HepG2 (cell line): ENCODE results near the gene MAGI1. TPM values are rescaled to one million over a fixed set of nuclear protein-coding genes. Genes with fewer than 3 reads are reported as not detected.

Experiments
- ATAD3A ChIP-seq: sonication (generic); formaldehyde crosslinking; IDR thresholded peaks from 2 replicates; pipeline ENCODE4 v1.4.0; 2020; ENCODE audit warnings: missing genetic modification reagents
- ATF3 ChIP-seq: sonication (generic); formaldehyde crosslinking; IDR thresholded peaks from 2 replicates; pipeline ENCODE4 v1.4.0; 2020; ENCODE audit warnings: missing genetic modification reagents
- GMEB1 ChIP-seq: sonication (generic); formaldehyde crosslinking; IDR thresholded peaks from 2 replicates; pipeline ENCODE4 v1.5.1; 2020; ENCODE audit warnings: missing genetic modification reagents, mild to moderate bottlenecking, borderline replicate concordance
- NR3C1 ChIP-seq: sonication (generic); formaldehyde crosslinking; IDR thresholded peaks from 2 replicates; pipeline ENCODE4 v1.4.0; 2020; ENCODE audit warnings: missing genetic modification reagents
- POLR2AphosphoS5 ChIP-seq: IDR thresholded peaks from 2 replicates; pipeline ENCODE4 v1.6.1; 2012; ENCODE audit warnings: low read depth, low read length
- PTBP1 ChIP-seq: fragments of 200-400 bp; formaldehyde crosslinking; IDR thresholded peaks from 2 replicates; pipeline ENCODE4 v1.6.1; 2018; ENCODE audit warnings: low read length, low read depth; ENCODE audit not compliant: poor library complexity, severe bottlenecking
- RBM22 ChIP-seq: fragments of 200-400 bp; formaldehyde crosslinking; optimal IDR thresholded peaks from 2 replicates; pipeline ENCODE3; 2017; ENCODE audit warnings: mild to moderate bottlenecking, low read length, moderate library complexity
- RORA ChIP-seq: sonication (generic); formaldehyde crosslinking; IDR thresholded peaks from 2 replicates; pipeline ENCODE4 v1.5.0; 2020; ENCODE audit warnings: mild to moderate bottlenecking, missing genetic modification reagents, moderate library complexity
- SIN3B ChIP-seq: fragments of 150-350 bp; IDR thresholded peaks from 2 replicates; pipeline ENCODE4 v1.6.1; 2014; ENCODE audit warnings: low read length
- SOX5 ChIP-seq: IDR thresholded peaks from 2 replicates; pipeline ENCODE4 v1.6.1; 2016; ENCODE audit warnings: borderline replicate concordance
- SRF ChIP-seq: IDR thresholded peaks from 2 replicates; pipeline ENCODE4 v1.6.1; 2011; ENCODE audit warnings: mild to moderate bottlenecking, low read depth, low read length, moderate library complexity
- TRIM24 ChIP-seq: sonication (generic); formaldehyde crosslinking; IDR thresholded peaks from 2 replicates; pipeline ENCODE4 v1.8.0; 2022; ENCODE audit warnings: mild to moderate bottlenecking, missing genetic modification reagents
- ZFP36L1 ChIP-seq: sonication (generic); formaldehyde crosslinking; IDR thresholded peaks from 2 replicates; pipeline ENCODE4 v1.8.0; 2022; ENCODE audit warnings: mild to moderate bottlenecking, missing genetic modification reagents, moderate library complexity
- ZNF34 ChIP-seq: sonication (generic); formaldehyde crosslinking; IDR thresholded peaks from 2 replicates; pipeline ENCODE4 v1.4.0; 2020; ENCODE audit warnings: mild to moderate bottlenecking, missing genetic modification reagents, borderline replicate concordance
- ZNF770 ChIP-seq: sonication (generic); formaldehyde crosslinking; IDR thresholded peaks from 2 replicates; pipeline ENCODE4 v1.5.0; 2020; ENCODE audit warnings: mild to moderate bottlenecking, missing genetic modification reagents
- polyA plus RNA-seq, 8 experiments: library from polyadenylated mRNA; depleted of rRNA in 3 of 8; stranded (reverse) in 7 of 8; unstranded in 1 of 8; fragments of >200 nt; fragmentation: Illumina TruSeq in 4 of 8; extraction: Trizol in 4 of 8; gene quantifications; 2 replicates each; pipeline versions ENCODE4 v1.2.1 to v1.2.3, GENCODE V29; 2011 to 2016; ENCODE audit warnings: low read depth in 4 of 8, missing spikeins in 1 of 8, mixed read lengths in 1 of 8; ENCODE audit not compliant: insufficient read depth in 1 of 8
- total RNA-seq, 5 experiments: library from RNA; depleted of rRNA; stranded (reverse); fragments of >200 nt; fragmentation: Illumina TruSeq; extraction: Trizol; gene quantifications; 2 replicates each; pipeline ENCODE4 v1.2.3, GENCODE V29; 2016; ENCODE audit warnings: low read depth in 1 of 5
- TF ChIP-seq, protein P1 (sequence below): sonication (generic); formaldehyde crosslinking; IDR thresholded peaks from 2 replicates; pipeline ENCODE4 v1.4.0; 2020; ENCODE audit warnings: missing genetic modification reagents, mild to moderate bottlenecking, borderline replicate concordance
- TF ChIP-seq, protein P2 (sequence below): IDR thresholded peaks from 2 replicates; pipeline ENCODE4 v1.6.1; 2012; ENCODE audit warnings: low read depth, low read length, improper control_type of control experiment

The MAGI1 gene
- total and polyA plus RNA-seq, 2 of the 13 experiments (the other 11 are each of a cell fraction or from before 2014, with no cell fraction given) = 22.2 to 26.0 TPM

- TF ChIP-seq GMEB1 (CRISPR knock-in tag) (no peak), SRF (no peak), SIN3B (no peak), ATF3 (CRISPR knock-in tag) (no peak), SOX5 (peak; percentile 53; the same call in 1 of the 2 replicates), POLR2AphosphoS5 (peak; percentile 32; the same call in 1 of the 2 replicates), ZNF770 (CRISPR knock-in tag) (no peak), RBM22 (no peak), RORA (CRISPR knock-in tag) (no peak), ZNF34 (CRISPR knock-in tag) (no peak), TRIM24 (no peak), ZFP36L1 (no peak), ATAD3A (no peak), PTBP1 (no peak), NR3C1 (CRISPR knock-in tag) (no peak)
- TF ChIP-seq, protein P1, sequence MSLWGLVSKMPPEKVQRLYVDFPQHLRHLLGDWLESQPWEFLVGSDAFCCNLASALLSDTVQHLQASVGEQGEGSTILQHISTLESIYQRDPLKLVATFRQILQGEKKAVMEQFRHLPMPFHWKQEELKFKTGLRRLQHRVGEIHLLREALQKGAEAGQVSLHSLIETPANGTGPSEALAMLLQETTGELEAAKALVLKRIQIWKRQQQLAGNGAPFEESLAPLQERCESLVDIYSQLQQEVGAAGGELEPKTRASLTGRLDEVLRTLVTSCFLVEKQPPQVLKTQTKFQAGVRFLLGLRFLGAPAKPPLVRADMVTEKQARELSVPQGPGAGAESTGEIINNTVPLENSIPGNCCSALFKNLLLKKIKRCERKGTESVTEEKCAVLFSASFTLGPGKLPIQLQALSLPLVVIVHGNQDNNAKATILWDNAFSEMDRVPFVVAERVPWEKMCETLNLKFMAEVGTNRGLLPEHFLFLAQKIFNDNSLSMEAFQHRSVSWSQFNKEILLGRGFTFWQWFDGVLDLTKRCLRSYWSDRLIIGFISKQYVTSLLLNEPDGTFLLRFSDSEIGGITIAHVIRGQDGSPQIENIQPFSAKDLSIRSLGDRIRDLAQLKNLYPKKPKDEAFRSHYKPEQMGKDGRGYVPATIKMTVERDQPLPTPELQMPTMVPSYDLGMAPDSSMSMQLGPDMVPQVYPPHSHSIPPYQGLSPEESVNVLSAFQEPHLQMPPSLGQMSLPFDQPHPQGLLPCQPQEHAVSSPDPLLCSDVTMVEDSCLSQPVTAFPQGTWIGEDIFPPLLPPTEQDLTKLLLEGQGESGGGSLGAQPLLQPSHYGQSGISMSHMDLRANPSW (CRISPR knock-in tag) = no peak
- TF ChIP-seq, protein P2, sequence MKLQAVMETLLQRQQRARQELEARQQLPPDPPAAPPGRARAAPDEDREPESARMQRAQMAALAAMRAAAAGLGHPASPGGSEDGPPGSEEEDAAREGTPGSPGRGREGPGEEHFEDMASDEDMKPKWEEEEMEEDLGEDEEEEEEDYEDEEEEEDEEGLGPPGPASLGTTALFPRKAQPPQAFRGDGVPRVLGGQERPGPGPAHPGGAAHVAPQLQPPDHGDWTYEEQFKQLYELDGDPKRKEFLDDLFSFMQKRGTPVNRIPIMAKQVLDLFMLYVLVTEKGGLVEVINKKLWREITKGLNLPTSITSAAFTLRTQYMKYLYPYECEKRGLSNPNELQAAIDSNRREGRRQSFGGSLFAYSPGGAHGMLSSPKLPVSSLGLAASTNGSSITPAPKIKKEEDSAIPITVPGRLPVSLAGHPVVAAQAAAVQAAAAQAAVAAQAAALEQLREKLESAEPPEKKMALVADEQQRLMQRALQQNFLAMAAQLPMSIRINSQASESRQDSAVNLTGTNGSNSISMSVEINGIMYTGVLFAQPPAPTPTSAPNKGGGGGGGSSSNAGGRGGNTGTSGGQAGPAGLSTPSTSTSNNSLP = no peak
Measured at GRCh38 chr3:65953881-65954733, 84.6 kb downstream of the MAGI1 start (continued).
